Measurements from ENCODE around the gene SLC25A10. TPM values are rescaled to one million over a fixed set of nuclear protein-coding genes. Genes with fewer than 3 reads are reported as not detected.

SLC25A10 gene
- total and polyA plus RNA-seq, 2 of the 8 experiments (the other 6 are each of a cell fraction or from before 2014, with no cell fraction given), result 22.2 to 43.0 TPM

DNA sequence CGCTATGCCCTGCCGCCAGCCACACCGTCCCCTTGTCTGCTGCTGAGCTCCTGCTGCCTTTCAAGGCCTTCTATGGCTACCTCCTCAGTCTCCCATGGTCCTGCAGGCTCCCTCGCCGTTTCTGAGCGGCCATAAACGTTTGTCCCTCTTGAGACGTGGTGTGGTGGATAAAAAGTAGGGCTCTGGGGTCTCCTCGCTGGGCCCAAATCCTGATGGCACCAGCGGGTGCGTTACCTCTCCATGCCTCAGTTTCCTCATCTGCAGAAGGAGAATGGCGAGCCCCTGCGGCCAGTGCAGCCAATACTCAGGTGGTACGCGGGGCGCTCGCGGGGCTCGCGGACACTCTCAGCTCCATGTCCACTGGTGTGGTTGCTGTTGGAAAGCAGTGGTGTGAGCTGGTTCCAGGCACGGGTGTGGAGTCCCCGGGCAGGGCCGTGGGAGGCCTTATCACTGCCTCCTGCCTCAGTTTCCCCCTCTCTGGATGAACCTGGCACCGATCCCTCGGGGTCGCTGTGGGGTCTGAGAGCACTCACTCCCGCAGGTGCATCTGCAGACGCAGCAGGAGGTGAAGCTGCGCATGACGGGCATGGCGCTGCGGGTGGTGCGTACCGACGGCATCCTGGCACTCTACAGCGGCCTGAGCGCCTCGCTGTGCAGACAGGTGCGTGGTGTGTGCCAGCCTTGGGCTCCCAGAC, 2.5 kb downstream of the SLC25A10 start (continued):
- TF ChIP-seq, protein P1, sequence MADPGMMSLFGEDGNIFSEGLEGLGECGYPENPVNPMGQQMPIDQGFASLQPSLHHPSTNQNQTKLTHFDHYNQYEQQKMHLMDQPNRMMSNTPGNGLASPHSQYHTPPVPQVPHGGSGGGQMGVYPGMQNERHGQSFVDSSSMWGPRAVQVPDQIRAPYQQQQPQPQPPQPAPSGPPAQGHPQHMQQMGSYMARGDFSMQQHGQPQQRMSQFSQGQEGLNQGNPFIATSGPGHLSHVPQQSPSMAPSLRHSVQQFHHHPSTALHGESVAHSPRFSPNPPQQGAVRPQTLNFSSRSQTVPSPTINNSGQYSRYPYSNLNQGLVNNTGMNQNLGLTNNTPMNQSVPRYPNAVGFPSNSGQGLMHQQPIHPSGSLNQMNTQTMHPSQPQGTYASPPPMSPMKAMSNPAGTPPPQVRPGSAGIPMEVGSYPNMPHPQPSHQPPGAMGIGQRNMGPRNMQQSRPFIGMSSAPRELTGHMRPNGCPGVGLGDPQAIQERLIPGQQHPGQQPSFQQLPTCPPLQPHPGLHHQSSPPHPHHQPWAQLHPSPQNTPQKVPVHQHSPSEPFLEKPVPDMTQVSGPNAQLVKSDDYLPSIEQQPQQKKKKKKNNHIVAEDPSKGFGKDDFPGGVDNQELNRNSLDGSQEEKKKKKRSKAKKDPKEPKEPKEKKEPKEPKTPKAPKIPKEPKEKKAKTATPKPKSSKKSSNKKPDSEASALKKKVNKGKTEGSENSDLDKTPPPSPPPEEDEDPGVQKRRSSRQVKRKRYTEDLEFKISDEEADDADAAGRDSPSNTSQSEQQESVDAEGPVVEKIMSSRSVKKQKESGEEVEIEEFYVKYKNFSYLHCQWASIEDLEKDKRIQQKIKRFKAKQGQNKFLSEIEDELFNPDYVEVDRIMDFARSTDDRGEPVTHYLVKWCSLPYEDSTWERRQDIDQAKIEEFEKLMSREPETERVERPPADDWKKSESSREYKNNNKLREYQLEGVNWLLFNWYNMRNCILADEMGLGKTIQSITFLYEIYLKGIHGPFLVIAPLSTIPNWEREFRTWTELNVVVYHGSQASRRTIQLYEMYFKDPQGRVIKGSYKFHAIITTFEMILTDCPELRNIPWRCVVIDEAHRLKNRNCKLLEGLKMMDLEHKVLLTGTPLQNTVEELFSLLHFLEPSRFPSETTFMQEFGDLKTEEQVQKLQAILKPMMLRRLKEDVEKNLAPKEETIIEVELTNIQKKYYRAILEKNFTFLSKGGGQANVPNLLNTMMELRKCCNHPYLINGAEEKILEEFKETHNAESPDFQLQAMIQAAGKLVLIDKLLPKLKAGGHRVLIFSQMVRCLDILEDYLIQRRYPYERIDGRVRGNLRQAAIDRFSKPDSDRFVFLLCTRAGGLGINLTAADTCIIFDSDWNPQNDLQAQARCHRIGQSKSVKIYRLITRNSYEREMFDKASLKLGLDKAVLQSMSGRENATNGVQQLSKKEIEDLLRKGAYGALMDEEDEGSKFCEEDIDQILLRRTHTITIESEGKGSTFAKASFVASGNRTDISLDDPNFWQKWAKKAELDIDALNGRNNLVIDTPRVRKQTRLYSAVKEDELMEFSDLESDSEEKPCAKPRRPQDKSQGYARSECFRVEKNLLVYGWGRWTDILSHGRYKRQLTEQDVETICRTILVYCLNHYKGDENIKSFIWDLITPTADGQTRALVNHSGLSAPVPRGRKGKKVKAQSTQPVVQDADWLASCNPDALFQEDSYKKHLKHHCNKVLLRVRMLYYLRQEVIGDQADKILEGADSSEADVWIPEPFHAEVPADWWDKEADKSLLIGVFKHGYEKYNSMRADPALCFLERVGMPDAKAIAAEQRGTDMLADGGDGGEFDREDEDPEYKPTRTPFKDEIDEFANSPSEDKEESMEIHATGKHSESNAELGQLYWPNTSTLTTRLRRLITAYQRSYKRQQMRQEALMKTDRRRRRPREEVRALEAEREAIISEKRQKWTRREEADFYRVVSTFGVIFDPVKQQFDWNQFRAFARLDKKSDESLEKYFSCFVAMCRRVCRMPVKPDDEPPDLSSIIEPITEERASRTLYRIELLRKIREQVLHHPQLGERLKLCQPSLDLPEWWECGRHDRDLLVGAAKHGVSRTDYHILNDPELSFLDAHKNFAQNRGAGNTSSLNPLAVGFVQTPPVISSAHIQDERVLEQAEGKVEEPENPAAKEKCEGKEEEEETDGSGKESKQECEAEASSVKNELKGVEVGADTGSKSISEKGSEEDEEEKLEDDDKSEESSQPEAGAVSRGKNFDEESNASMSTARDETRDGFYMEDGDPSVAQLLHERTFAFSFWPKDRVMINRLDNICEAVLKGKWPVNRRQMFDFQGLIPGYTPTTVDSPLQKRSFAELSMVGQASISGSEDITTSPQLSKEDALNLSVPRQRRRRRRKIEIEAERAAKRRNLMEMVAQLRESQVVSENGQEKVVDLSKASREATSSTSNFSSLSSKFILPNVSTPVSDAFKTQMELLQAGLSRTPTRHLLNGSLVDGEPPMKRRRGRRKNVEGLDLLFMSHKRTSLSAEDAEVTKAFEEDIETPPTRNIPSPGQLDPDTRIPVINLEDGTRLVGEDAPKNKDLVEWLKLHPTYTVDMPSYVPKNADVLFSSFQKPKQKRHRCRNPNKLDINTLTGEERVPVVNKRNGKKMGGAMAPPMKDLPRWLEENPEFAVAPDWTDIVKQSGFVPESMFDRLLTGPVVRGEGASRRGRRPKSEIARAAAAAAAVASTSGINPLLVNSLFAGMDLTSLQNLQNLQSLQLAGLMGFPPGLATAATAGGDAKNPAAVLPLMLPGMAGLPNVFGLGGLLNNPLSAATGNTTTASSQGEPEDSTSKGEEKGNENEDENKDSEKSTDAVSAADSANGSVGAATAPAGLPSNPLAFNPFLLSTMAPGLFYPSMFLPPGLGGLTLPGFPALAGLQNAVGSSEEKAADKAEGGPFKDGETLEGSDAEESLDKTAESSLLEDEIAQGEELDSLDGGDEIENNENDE (IDR thresholded peaks at IDR 0.05; ENCODE audit: insufficient replicate concordance, low read length), result no peak
- TF ChIP-seq GABPA (IDR thresholded peaks at IDR 0.05; ENCODE audit: borderline replicate concordance, insufficient read depth, low read length), result no peak
- TF ChIP-seq TBP (IDR thresholded peaks at IDR 0.05; ENCODE audit: low read depth, low read length), result no peak
- no peak for TF ChIP-seq RAD21 (IDR thresholded peaks at IDR 0.05 in 1 of 2, conservative IDR thresholded peaks at IDR 0.05 in 1 of 2; ENCODE audit: low read depth in 2 of 2, low read length in 2 of 2)
- no peak for TF ChIP-seq SIX5 (IDR thresholded peaks at IDR 0.05; ENCODE audit: low read depth, low read length)
- no peak for TF ChIP-seq CEBPB (IDR thresholded peaks at IDR 0.05; ENCODE audit: low read depth, low read length)
- no peak for TF ChIP-seq SUZ12 (IDR thresholded peaks at IDR 0.05; ENCODE audit: low read length)
- no peak for TF ChIP-seq MAFK (IDR thresholded peaks at IDR 0.05; ENCODE audit: low read depth, low read length)

Measured in H1 (cell line).